ENCODE data around the gene CEACAM3.

- TF ChIP-seq CTCF (IDR thresholded peaks at IDR 0.05) (no peak), POLR2A (IDR thresholded peaks at IDR 0.05; ENCODE audit: low read depth) (no peak)
These were observed 48.2 kb downstream of the CEACAM3 start, which contains the start of gene LYPD4 for GRCh38 chr19:41844601-41845000.

All from esophagus muscularis mucosa (tissue), 3 donors.